ENCODE measurements around the gene B4GALT2.

- TF ChIP-seq CREM (IDR thresholded peaks at IDR 0.05; ENCODE audit: low read depth): no peak
- no peak for TF ChIP-seq CBFA2T3 (IDR thresholded peaks at IDR 0.05)
- no peak for TF ChIP-seq POLR2A (conservative IDR thresholded peaks at IDR 0.05)
- no peak for TF ChIP-seq MTA1 (IDR thresholded peaks at IDR 0.05; ENCODE audit: borderline replicate concordance)
- TF ChIP-seq RERE (CRISPR knock-in tag; IDR thresholded peaks at IDR 0.05; ENCODE audit: borderline replicate concordance): no peak
- no peak for TF ChIP-seq IRF9 (tag; IDR thresholded peaks at IDR 0.05)
- no peak for TF ChIP-seq E2F1 (CRISPR knock-in tag; IDR thresholded peaks at IDR 0.05)
- no peak for TF ChIP-seq HMGXB4 (CRISPR knock-in tag; IDR thresholded peaks at IDR 0.05)
- TF ChIP-seq CTCF (IDR thresholded peaks at IDR 0.05 in 2 of 3, conservative IDR thresholded peaks at IDR 0.05 in 1 of 3; ENCODE audit: insufficient read depth in 2 of 3, low read depth in 1 of 3, low read length in 3 of 3): no peak
- TF ChIP-seq ZNF79 (CRISPR knock-in tag; IDR thresholded peaks at IDR 0.05; ENCODE audit: low read depth): no peak
- no peak for TF ChIP-seq YY1 (IDR thresholded peaks at IDR 0.05; ENCODE audit: borderline replicate concordance in 1 of 3, control insufficient read depth in 1 of 3, extremely low read depth in 1 of 3, insufficient read depth in 3 of 3, insufficient read length in 1 of 3, insufficient replicate concordance in 2 of 3, low read depth in 1 of 3, low read length in 2 of 3)
Observed at GRCh38 chr1:43947061-43947873, 31.7 kb upstream of the B4GALT2 start.

Measured in K562 (cell line).